ENCODE results near the gene C17orf100. TPM values are rescaled to one million over a fixed set of nuclear protein-coding genes. Genes with fewer than 3 reads are reported as not detected.

Gene C17orf100
- 0.48 TPM for total RNA-seq
- long read RNA-seq, partial matches to known transcripts = 0 of 2 reads
- long read RNA-seq, other reads (novel, unspliced or antisense) = 0 of 2 reads

DNA sequence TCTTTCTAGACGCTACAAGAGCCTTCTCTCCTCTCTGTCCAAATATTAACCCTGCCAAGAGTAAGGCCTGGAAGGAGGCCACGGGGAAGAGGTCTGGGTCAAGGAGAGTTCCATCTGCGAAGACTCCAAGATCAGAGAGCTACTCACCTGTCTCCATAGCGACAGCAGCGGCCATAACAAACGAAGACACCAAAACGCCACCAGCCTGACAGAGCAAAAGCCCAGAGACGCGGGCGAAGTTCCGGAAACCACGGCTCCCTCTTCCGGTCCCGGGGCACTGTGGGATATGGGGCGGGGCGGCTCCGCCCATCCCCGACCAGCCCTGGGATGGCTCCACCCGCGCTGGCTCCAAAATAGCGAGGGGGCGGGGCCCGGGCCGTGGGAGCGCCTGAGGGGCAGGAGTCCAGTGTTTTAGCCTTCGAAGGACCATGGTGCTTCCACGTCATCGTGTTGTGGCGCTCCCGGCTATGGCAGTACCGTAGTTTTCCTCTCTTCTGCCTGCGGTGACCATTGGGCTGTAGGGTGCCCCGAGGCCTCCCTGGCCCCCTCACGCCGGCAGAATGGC is at the start of gene C17orf100, which contains the start of gene MED31:
C17orf100 (plus strand) TSS at position 409 of the 565 bp plus-strand sequence; CDS start at position 561, 152 bp downstream.
MED31 (minus strand) TSS at position 252 of the 565 bp plus-strand sequence; CDS start at position 175, 77 bp downstream.
- intact Hi-C loops (cut with DNase I) = loop anchor here (1.0 to 5.0 kb wide), 2 partner anchors 11 to 361 kb away; partner anchors contain the start of genes KIAA0753 and RNASEK
- DNase-seq (ENCODE audit: low spot score) = peak; percentile 99

DNA sequence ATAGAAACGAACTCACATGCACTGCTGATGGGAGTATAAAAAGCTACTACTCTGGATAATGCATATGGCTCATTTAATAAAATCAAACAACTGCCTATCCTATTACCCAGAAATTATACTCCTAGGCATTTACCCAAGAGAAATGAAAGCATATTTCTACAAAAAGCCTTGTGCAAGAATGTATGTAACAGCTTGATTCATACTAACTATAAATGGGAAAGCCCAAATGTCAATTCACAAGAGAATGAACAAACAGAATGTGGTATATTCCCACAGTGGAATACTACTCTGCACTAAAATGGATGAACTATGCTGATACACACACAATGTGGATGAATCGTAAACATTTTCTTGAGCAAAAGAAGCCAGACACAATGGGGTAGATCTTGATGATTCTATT is 49.4 kb upstream of the C17orf100 start:
- DNase-seq (ENCODE audit: low spot score) = no peak
- intact Hi-C loops (cut with DNase I) = no loop called here

DNA sequence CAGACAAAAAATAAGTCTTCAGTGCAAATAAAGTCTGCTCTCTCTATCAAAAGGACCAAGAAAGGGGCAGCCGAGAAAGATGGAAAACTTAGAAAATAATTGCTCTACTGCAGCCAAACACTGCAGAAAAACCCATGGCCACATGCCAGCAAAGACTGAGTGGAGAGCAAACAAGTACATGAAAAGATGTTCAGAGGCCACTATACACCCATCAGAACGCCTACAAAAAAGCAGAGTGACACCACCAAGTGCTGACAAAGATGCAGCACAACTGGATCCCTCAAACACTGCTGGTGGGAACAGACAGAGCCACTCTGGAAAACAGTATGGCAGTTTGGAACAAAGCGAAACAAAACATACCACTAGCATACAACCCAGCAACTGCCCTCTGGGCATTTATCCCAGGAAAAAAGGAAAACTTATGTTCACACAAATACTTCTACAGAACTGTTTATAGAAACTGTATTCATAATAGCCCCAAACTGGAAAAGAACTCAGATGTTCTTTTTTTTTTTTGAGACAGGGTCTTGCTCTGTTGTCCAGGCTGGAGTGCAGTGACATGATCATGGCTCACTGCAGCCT is 47.7 kb upstream of the C17orf100 start:
- intact Hi-C loops (cut with DNase I) = no loop called here
- DNase-seq (ENCODE audit: low spot score) = no peak

DNA sequence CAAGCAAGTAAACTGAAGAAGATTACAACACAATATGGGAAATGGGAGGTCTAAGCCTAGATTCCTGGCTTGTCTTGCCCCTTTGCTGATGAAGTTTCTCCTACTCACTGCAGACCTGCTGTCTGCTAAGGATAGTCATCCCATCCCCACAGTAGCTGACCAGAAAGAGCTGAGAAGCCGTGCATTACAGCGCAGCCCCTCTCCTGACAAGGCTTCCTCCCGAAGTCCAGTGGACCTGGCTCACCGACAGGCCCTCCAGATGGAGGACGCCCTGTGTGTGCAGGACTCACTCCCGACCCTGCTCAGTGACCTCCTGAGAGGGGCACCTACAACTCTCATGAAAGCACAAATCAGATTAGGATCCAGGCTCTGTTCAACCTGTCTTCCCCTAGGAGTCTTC is 46.4 kb upstream of the C17orf100 start:
- intact Hi-C loops (cut with DNase I) = no loop called here
- no peak for DNase-seq (ENCODE audit: low spot score)

DNA sequence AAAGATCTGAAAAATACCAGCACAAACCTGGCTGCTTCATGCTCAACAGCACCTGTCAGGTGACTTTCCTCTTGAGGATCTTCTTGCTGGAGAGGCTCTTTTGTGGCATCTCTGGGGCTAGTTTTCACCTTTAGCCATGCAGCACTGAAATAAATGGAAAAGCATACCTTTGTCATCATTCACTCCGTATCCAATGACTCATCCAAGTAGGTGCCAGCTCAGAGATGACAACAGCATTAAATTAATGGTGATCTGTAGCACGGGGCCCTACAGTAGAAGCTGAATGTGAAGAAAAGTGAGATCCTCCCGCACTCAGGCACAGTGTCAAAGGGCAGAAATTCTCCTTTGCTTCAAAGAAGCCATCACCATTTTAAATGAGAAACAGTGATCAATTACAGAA is 43.2 kb upstream of the C17orf100 start:
- no peak for DNase-seq (ENCODE audit: low spot score)
- intact Hi-C loops (cut with DNase I) = no loop called here

DNA sequence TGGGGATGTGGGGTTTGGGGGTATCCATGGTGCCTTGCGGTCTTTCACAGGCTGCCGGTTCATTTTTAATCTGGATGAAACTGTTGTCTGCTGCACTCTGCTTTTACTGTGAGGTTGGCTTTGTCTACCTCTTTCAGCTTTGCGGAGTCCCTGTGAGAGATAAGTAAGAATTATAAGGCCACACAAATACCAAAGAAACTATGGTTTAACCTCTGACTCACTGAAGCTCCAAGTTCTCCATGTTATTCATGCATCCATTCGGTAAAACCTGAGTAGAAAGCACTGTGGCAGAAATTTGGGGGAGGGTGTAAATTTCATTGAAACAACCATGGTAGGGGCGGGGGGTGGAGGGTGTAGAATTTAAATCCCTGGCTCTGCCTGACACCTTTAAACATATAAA is 41.6 kb upstream of the C17orf100 start:
- intact Hi-C loops (cut with DNase I) = no loop called here
- no peak for DNase-seq (ENCODE audit: low spot score)

DNA sequence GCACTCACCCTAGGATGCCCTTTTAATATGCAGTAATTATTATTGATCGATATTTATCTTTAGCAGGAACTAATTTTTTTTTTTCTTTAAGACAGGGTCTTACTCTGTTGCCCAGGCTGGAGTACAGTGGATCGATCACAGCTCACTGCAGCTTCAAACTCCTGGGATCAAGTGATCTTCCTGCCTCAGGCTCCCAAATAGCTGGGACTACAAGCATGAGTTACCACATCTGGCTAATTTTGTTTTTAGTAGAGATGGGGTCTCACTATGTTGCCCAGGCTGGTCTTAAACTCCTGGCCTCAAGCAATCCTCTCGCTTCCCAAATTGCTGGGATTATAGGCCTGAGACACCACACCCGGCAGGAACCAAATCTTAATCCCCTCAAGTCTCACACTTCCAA is 40.3 kb upstream of the C17orf100 start:
- intact Hi-C loops (cut with DNase I) = no loop called here
- DNase-seq (ENCODE audit: low spot score) = no peak

DNA sequence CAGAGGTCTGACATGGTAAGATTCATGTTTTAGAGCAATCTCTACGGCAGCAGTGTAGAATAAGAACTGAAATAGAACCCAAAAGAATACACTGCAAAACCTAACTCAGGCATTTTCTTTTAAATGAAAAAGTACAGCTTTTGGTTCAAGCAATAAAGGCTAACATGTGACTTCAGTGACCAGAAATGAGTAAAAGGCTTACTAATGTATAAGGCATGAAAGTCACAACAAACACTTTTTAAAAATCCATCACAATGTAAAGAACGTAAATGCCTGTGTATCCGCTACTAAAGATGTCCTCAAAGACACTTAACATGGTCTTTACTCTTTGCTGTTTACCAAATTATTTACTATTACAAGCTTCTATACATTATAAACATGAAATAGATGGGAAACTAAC is 27.6 kb upstream of the C17orf100 start:
- intact Hi-C loops (cut with DNase I) = no loop called here
- no peak for DNase-seq (ENCODE audit: low spot score)

DNA sequence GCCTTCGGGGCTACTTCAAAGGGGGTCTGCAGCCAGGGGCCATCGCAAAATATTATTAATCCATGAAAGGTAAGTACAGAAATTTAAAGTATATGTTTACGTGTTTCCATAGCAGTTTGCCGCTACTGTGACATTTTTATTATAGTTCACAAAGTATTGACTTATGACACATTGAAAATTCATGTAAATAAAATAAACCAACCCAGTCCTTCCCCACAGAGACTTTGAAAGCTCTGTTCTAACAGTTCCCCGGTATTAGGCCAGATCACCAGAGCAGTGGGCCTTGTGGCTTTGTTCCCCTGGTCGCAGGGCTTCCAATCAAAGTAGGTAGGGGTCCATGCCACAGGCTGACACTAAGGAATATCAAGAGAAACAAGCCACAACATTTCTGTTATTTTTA is 24.9 kb upstream of the C17orf100 start:
- intact Hi-C loops (cut with DNase I) = no loop called here
- DNase-seq (ENCODE audit: low spot score) = no peak

DNA sequence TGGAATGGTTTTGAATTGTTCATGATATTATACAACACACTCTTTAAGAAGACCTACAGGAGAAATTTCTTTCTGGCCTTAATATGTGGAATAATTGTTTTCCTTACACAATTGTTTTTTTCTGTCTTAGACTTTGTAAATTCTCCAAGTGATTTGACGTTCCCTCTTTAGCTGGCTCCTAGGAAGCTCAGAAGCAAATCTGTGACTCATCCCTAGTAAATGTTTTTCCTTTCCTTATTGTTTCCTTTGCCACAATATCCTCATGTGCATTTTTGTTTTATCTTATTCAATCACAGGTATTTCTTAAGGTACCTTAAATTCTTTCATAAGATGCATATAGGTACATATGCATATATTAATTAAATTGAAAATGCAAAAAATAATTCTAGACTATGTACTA is 24.5 kb upstream of the C17orf100 start:
- no peak for DNase-seq (ENCODE audit: low spot score)
- intact Hi-C loops (cut with DNase I) = no loop called here

DNA sequence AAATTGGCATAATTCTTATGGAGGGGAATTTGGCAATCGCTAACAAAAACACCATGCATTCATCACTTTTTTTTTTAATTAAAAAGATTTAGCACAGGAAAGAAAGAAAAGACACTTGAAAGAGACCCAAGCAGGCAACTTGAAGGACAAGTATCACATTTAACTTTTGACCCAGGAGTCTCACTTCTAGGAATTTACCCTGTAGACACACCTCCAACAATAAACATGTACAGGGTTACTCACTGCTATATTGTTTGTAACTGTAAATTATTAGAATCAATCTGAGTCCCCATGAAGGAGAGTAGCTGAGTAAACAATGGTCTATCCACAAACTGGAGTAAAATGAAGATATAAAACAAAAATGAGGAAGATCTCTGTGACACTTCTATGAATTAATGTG is 21.2 kb upstream of the C17orf100 start:
- intact Hi-C loops (cut with DNase I) = no loop called here
- no peak for DNase-seq (ENCODE audit: low spot score)

DNA sequence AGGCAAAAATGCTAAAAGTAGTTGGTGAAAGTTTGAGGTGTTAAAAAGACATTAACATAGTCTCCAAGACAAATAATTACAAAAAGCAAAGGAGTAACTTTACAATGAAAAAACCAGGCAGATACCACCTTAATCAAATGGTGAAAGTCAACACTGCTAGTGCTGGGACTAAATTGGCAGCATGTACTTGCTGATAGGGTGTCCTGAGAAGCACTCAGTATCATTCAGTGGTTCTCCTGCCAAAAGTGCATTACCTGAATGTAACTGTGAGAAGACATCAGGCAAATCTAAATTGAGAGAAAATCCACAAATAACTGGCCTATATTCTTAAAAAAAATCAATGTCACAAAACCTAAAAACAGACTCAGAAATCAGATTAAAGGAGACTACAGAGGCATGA is 19.0 kb upstream of the C17orf100 start:
- no peak for DNase-seq (ENCODE audit: low spot score)
- intact Hi-C loops (cut with DNase I) = no loop called here

DNA sequence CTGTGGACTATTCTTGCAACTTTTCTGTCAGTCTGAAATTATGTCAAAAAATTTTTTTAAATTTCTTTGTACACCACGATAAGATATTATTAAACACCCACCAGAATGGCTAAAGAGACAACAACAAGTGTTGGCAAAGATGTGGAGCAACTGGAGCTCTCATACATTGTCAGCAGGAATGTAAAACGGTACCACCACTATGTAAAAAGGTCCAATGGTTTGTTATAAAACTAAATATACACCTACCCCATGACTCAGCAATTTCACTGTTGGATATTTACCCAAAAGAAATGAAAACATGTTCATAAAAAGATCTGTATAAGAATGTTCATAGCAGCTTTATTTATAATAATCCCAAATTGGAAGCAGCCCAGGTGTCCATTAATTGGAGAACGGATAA is 18.3 kb upstream of the C17orf100 start:
- DNase-seq (ENCODE audit: low spot score) = no peak
- intact Hi-C loops (cut with DNase I) = no loop called here

DNA sequence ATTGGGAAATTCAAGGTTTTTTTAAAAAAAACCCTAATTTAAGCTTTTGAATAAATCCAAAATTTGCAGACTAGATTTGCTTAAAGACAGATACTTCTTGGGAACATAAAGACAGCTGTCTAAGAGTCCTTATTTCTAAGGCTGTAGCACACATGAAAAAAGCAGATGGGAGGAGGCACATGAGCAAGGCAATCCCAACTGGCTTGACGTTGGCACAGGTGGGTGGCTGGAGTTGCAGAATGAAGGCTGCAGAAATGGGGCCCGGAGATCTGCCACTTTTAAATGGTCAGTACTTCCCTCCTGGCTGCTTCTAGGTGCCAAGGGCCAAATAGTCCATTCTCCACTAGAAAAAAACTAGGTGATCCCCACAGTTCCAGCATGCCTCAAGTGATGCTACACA is 15.5 kb upstream of the C17orf100 start:
- DNase-seq (ENCODE audit: low spot score) = no peak
- intact Hi-C loops (cut with DNase I) = no loop called here

DNA sequence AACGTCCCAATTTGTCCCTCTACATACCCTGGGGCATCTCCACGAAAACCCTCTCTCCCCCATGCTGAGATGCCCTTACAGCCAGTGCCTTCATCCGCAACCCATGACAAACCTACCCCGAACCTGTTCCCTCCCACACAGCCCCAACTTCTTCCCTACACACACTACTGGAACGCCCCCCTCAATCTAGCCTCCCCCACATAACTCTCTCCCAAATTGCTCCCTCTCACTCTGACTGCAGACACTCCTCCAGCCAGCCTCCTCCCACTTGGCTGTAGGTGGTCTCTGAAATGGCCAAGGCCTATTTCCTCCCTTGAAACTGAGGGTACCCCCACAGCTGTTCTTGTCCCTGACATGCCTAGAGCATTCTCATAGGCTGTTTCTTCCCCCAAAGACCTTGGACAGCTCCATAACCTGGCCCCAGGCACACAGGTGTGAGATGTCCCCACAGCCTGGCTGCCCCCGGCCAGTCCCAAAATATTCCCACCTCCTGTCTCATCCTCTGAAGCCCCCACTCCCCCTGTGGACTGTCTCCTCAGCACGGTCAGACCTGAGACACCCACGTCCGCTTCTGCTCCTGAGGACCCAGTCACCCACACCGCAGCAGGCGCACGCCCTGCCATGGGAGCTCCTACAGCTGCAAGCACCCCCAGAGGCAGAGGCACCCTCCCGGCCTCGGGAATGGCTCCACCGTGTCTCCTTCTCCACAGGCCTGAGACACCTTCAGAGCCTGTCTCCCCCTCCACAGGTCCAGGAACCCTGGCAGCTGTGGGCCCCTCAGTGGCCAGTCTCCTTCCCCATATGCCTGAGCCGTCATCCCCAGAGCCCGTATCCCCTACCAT is 14.7 kb upstream of the C17orf100 start:
- DNase-seq (ENCODE audit: low spot score) = no peak
- intact Hi-C loops (cut with DNase I) = no loop called here

DNA sequence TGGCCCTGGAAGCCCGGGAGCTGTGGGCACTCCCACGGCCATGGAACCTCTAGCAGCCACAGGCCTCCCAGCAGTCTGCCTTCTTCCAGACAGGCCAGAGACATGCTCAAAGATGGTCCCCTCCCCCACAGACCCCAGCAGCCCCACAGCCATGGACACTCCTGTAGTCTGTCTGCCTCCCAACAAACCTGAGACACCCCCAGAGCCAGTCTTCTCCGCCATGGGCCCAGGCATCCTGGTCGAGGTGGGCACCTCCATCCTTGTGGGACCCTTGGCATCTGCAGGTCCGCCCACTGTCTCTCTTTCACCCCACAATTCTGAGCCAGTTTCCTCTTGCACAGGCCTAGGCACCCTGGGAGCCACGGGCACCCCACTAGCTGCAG is 14.1 kb upstream of the C17orf100 start:
- DNase-seq (ENCODE audit: low spot score) = no peak
- intact Hi-C loops (cut with DNase I) = no loop called here

DNA sequence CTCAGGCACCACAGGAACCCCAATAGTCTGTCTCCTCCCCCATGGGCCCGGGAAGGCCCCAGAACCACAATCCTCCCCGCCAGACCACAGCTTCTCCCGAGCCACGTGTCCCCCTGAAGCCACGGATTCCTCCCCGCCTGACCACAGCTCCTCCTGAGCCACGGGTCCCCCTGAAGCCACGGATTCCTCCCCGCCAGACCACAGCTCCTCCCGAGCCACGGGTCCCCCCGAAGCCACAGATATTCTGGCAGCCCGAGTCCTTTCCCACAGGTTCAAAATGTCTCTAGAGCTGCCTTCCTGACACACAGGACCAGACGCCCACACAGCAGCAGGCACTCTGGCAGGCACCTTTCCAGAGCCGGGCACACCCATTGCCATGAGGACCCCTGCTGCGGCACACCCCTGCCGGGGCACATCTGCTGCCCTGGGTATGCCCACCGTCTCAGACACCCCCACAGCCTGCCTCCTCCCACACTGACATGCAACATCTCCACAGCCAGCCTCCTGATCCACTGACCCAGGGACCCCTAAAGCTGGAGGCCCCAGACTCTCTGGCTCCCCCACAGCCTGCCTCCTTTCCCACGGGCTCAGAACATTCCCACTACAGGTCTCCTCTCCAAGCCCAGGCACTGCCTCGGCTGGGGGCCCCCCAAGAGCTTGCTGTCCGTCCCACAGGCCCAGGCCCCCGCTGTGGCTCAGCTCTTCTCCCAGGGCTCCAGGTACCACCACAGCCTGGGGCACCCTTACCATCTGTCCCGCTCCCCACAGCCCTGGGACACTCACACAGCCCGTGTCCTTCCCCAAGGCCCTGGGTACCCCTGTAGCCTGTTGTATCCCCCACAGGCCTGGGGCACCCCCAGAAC is 13.3 kb upstream of the C17orf100 start:
- DNase-seq (ENCODE audit: low spot score) = no peak
- intact Hi-C loops (cut with DNase I) = no loop called here

DNA sequence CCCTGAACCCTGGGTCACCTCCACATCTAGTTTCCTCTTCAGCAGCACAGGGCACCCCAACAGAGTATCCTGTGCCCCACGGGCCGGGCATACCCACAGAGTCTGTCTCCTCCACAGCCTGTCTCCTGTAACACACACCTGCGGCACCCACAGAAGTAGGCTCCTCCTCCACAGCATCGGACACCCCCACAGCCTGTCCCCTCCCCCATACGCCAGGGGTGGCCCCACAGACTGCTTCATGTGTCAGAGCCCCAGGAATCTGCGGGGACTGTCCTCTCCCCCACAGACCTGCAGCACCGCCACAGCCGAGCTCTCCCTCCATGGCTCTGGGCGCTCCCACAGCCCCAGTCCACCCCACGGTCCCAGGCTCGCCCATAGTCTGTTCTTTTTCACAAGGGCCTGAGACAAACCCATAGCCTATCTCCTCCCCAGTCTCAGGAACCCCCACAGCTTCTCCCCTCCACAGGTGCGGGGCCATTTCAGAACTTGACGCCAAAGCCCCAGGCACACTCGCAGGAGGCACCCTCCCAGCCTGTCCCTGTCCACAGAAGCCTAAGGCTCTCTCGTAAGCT is 12.5 kb upstream of the C17orf100 start:
- no peak for DNase-seq (ENCODE audit: low spot score)
- intact Hi-C loops (cut with DNase I) = no loop called here

All from cardiac septum (tissue), 1 donor.